ENCODE results near the gene FAXC.

Gene FAXC

GRCh38 chr6:99345164-99345563 is 4.3 kb downstream of the FAXC start:
- TF ChIP-seq YY1 (IDR thresholded peaks at IDR 0.05; ENCODE audit: low read depth) (no peak), CREB1 (IDR thresholded peaks at IDR 0.05; ENCODE audit: low read depth) (no peak), CEBPB (IDR thresholded peaks at IDR 0.05) (no peak), FOXM1 (IDR thresholded peaks at IDR 0.05; ENCODE audit: borderline replicate concordance, low read depth) (no peak), TCF12 (IDR thresholded peaks at IDR 0.05; ENCODE audit: low read depth) (no peak), EGR1 (IDR thresholded peaks at IDR 0.05) (no peak), EP300 (IDR thresholded peaks at IDR 0.05; ENCODE audit: borderline replicate concordance) (no peak), MAX (IDR thresholded peaks at IDR 0.05) (no peak), NFIC (IDR thresholded peaks at IDR 0.05) (no peak), TEAD4 (IDR thresholded peaks at IDR 0.05) (no peak), USF1 (IDR thresholded peaks at IDR 0.05) (no peak), RAD21 (IDR thresholded peaks at IDR 0.05; ENCODE audit: low read depth) (no peak), ZBTB7A (IDR thresholded peaks at IDR 0.05; ENCODE audit: low read depth) (no peak), TAF1 (IDR thresholded peaks at IDR 0.05; ENCODE audit: low read depth) (no peak), REST (IDR thresholded peaks at IDR 0.05; ENCODE audit: low read depth) (no peak)

- TF ChIP-seq CREB1 (IDR thresholded peaks at IDR 0.05; ENCODE audit: low read depth) (no peak), CEBPB (IDR thresholded peaks at IDR 0.05) (no peak), TEAD4 (IDR thresholded peaks at IDR 0.05) (no peak), MAX (IDR thresholded peaks at IDR 0.05) (no peak), NFIC (IDR thresholded peaks at IDR 0.05) (no peak), USF1 (IDR thresholded peaks at IDR 0.05) (no peak), YY1 (IDR thresholded peaks at IDR 0.05; ENCODE audit: low read depth) (no peak), ZBTB7A (IDR thresholded peaks at IDR 0.05; ENCODE audit: low read depth) (no peak), RAD21 (IDR thresholded peaks at IDR 0.05; ENCODE audit: low read depth) (no peak), FOXM1 (IDR thresholded peaks at IDR 0.05; ENCODE audit: borderline replicate concordance, low read depth) (no peak), EP300 (IDR thresholded peaks at IDR 0.05; ENCODE audit: borderline replicate concordance) (no peak), EGR1 (IDR thresholded peaks at IDR 0.05) (no peak), TAF1 (IDR thresholded peaks at IDR 0.05; ENCODE audit: low read depth) (no peak)
Measured at GRCh38 chr6:99344289-99344688, 5.2 kb downstream of the FAXC start.

- TF ChIP-seq MAX (IDR thresholded peaks at IDR 0.05), result no peak
- no peak for TF ChIP-seq ZBTB7A (IDR thresholded peaks at IDR 0.05; ENCODE audit: low read depth)
- no peak for TF ChIP-seq REST (IDR thresholded peaks at IDR 0.05; ENCODE audit: low read depth)
- TF ChIP-seq CREB1 (IDR thresholded peaks at IDR 0.05; ENCODE audit: low read depth), result no peak
- TF ChIP-seq TCF12 (IDR thresholded peaks at IDR 0.05; ENCODE audit: low read depth), result no peak
- TF ChIP-seq TAF1 (IDR thresholded peaks at IDR 0.05; ENCODE audit: low read depth), result no peak
- no peak for TF ChIP-seq CEBPB (IDR thresholded peaks at IDR 0.05)
- no peak for TF ChIP-seq YY1 (IDR thresholded peaks at IDR 0.05; ENCODE audit: low read depth)
- no peak for TF ChIP-seq RAD21 (IDR thresholded peaks at IDR 0.05; ENCODE audit: low read depth)
- TF ChIP-seq EP300 (IDR thresholded peaks at IDR 0.05; ENCODE audit: borderline replicate concordance), result no peak
- no peak for TF ChIP-seq USF1 (IDR thresholded peaks at IDR 0.05)
- TF ChIP-seq EGR1 (IDR thresholded peaks at IDR 0.05), result no peak
- TF ChIP-seq TEAD4 (IDR thresholded peaks at IDR 0.05), result no peak
- no peak for TF ChIP-seq NFIC (IDR thresholded peaks at IDR 0.05)
- TF ChIP-seq FOXM1 (IDR thresholded peaks at IDR 0.05; ENCODE audit: borderline replicate concordance, low read depth), result no peak
Measured at GRCh38 chr6:99341862-99342455, 7.5 kb downstream of the FAXC start.

- TF ChIP-seq ZBTB7A (IDR thresholded peaks at IDR 0.05; ENCODE audit: low read depth) (no peak), USF1 (IDR thresholded peaks at IDR 0.05) (no peak), TAF1 (IDR thresholded peaks at IDR 0.05; ENCODE audit: low read depth) (no peak), EP300 (IDR thresholded peaks at IDR 0.05; ENCODE audit: borderline replicate concordance) (no peak), REST (IDR thresholded peaks at IDR 0.05; ENCODE audit: low read depth) (no peak), CREB1 (IDR thresholded peaks at IDR 0.05; ENCODE audit: low read depth) (no peak), EGR1 (IDR thresholded peaks at IDR 0.05) (no peak), RAD21 (IDR thresholded peaks at IDR 0.05; ENCODE audit: low read depth) (no peak), MAX (IDR thresholded peaks at IDR 0.05) (no peak), YY1 (IDR thresholded peaks at IDR 0.05; ENCODE audit: low read depth) (no peak), CEBPB (IDR thresholded peaks at IDR 0.05) (no peak), NFIC (IDR thresholded peaks at IDR 0.05) (no peak), TEAD4 (IDR thresholded peaks at IDR 0.05) (no peak), TCF12 (IDR thresholded peaks at IDR 0.05; ENCODE audit: low read depth) (no peak), FOXM1 (IDR thresholded peaks at IDR 0.05; ENCODE audit: borderline replicate concordance, low read depth) (no peak)
Measured at GRCh38 chr6:99338188-99338587, 11.3 kb downstream of the FAXC start.

Measured in Ishikawa (cell line).